GM18526 (cell line): ENCODE measurements around the gene CPNE4.

Source experiments
- POLR2A ChIP-seq: IDR thresholded peaks from 3 replicates; pipeline ENCODE4 v1.6.1; 2011; ENCODE audit not compliant: insufficient read length; ENCODE audit errors: extremely low read depth

CPNE4 gene

DNA sequence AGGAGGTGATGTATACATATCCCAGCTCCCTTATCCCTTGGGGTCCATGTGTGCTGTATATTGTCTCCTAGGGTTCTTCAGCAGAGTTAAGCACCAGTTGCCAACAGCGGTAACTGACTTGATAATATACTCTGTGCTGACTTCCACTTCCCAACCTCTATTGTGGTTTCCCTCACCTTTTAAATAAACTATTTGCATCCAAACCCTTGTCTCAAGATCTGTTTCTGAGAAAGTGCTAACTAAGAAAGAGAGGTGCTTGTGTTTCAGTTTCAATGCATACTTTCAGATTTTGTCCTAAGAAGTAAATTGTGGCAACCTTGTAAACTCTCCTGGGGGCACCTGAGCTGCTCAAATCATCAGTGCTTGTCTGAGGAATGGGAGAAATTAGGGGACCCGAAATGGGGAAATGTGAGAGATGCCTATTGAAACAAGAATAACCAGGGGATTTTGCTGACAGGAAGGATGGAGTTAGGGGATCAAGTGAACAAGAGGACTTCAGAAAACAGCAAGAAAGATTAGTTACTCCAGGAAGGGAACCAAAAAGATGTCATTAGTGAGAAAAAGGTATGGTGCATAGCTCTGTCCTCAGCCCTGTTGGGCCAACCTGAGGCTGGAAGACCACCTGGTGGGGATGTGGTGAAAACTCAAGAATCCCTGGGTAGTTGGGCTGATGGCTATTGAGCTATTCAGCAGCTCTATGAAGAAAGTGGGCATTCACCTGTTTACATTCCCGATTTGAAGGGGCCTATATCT is 481.1 kb downstream of the CPNE4 start:
- TF ChIP-seq POLR2A, result no peak

GRCh38 chr3:131551761-131552160 is 483.1 kb downstream of the CPNE4 start:
- TF ChIP-seq POLR2A, result no peak

DNA sequence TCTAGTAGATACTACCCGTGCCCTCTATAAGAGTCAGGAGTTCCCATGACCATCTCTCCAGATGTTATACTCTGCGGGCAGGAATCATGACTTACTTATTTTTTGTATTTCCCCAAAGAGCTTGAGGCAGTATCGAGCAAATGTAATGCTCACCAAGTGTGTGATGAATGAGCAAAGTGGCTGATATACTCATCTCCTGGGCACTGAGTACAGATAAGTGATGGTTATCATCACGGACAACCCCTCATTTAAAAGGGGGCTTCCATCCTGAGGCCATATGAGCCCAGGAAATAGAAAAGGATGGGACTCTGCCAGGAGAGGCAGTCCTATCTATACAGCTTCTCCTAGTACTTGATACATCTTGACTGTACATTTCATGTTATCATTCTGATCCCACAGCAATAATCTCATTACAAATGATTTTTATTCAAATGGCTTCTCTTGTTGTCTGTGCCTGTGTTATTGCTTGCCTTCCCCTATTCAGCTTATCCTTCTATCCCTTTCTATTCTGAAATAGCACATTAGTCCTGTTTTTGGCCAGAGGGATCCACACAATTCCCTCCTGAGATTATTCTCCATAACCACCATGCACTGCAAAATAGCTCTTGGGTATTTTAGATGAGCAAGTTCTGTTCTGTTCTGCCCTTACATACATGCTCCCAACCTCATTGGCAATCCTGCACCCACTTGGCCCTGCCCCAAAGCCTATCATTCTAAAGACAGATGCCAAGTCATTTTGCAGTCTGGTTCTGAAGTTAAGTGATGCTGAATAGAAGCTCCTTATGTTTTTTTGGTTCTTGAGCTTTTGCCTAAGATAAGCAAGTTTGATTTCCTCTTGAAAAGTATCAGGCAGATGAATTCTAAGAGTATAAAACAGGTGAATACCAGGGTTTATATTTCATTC is 484.0 kb downstream of the CPNE4 start:
- no peak for TF ChIP-seq POLR2A

GRCh38 chr3:131549340-131549739 is 485.5 kb downstream of the CPNE4 start:
- TF ChIP-seq POLR2A, result no peak

DNA sequence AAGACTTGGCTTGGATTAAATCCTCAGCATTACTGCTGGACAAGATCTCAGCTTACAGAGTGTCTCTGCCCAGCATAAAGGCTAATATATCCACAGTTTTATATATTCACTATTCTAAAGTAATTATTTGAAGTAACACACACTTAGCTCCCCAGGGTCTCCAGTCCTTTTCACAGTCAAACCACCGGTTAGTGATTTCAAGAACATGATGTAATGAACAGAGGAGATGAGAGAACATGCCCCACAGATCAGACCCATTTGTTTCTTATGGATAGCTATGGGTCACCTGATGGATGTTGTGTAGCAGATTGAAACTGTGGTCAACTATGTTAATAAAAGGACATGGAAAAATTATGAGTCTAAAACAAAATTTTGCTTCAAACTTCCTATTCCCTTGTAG is 487.2 kb downstream of the CPNE4 start:
- TF ChIP-seq POLR2A, result no peak

GRCh38 chr3:131546441-131546840 is 488.4 kb downstream of the CPNE4 start:
- no peak for TF ChIP-seq POLR2A

GRCh38 chr3:131544557-131544956 is 490.3 kb downstream of the CPNE4 start:
- no peak for TF ChIP-seq POLR2A

GRCh38 chr3:131543714-131544113 is 491.1 kb downstream of the CPNE4 start:
- no peak for TF ChIP-seq POLR2A

GRCh38 chr3:131541288-131541687 is 493.5 kb downstream of the CPNE4 start:
- TF ChIP-seq POLR2A, result no peak

DNA sequence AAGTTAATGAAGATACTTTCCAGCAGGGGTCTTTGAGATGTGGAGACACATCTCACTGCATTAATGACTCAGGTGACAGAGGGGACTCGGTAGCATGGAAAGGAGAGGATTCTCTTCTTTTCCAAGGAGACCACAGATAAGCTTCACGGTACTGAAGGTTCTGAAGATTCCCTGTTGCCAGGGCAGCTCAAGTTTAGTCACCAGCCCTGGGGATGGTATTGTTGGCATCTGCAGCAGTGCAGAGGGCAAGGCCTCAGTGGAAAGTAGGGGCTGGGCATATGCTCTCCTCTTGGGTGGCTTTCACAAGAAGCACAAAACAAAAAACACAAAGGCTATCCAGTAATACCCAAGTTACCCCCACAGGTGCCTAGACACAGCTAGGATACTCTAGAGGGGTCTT is 494.0 kb downstream of the CPNE4 start:
- TF ChIP-seq POLR2A, result no peak

DNA sequence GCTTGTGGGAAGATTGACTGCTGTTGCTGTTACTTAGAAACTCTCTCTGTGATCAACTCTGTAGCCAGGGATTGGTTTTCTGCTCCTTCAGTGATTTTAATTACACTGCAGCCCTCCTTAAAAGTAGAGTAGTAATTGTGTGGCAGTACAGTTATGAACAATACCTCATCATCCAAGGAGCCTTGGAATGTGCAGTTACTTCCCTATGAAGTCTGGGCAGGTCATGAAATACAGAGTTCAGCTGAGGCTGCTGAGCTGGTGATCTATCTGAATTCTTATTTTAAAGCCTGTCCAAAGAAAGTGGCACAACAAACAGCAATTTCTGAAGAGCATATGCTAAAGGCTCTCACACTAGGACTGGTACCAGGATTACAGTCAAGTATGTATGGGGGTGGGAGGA is 494.7 kb downstream of the CPNE4 start:
- no peak for TF ChIP-seq POLR2A

DNA sequence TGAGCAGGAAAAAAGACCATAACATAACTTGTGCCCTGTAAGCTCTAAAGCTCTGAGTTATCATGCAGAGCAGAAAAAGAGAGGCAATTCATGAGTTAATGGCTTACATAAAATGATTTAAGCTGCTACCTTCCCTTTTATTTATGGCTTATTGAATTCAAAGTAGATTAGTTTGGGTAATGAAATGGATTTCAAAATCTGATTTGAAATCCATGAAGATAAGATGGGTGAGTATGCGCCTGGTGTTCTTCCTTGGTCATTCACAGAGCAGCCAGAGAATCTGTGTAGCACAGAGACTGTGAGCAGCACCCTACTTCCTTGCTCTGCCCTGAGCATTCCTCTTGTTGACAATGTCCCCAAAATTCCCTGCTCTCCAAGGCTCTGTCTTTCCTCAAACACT is 495.8 kb downstream of the CPNE4 start:
- TF ChIP-seq POLR2A, result no peak

DNA sequence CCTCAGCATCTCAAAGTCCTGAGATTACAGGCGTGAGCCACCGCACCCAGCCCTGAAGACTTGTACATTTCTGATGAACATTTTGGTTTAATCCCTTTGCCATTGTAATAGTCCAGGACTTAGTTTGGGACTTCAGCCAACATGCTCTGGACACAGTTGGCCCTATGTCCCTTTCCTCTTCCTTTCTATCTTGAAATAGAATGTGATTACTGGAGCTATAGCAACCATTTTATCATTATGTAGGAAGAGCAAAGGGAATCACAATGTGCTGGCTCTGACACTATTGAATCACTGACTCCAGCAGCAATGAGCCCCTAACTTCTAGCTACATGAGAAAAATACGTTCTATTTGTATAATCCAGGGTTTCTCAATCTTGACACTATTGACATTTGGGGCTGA is 497.3 kb downstream of the CPNE4 start:
- no peak for TF ChIP-seq POLR2A

DNA sequence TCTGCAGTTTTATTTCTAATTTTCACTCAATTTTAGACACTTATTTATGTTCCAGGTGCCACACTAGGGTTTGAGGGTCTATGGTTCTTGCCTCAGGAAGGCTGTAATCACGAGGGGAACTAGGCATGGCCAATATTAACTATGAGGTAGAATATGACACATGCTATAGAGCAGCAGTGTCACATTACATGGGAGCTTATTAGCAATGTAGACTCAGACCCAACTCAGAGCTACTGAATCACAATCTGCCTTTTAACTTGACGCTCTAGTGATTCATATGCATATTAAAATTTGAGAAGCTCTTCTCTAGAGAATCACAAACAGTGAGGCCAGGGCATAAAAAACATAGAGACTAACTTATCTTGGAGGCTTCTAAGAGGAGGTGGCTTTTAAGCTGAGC is 499.2 kb downstream of the CPNE4 start:
- no peak for TF ChIP-seq POLR2A

DNA sequence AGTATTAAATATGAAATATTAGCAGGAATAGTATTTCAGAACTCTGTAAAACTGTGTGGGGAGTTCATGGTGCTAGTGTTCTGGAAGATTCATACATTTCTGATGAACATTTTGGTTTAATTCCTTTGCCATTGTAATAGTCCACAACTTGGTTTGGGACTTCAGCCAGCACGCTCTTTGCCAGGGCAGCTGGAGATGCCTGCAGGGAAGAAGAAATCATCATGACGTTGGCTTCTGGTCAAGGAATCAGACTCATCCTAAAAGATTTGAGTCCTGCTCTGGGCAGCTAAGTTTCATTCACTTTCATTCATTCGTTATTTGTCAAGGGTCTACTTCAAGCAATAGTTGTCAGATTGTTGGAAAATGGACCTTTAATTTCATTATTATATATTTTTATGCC is 499.7 kb downstream of the CPNE4 start:
- no peak for TF ChIP-seq POLR2A

DNA sequence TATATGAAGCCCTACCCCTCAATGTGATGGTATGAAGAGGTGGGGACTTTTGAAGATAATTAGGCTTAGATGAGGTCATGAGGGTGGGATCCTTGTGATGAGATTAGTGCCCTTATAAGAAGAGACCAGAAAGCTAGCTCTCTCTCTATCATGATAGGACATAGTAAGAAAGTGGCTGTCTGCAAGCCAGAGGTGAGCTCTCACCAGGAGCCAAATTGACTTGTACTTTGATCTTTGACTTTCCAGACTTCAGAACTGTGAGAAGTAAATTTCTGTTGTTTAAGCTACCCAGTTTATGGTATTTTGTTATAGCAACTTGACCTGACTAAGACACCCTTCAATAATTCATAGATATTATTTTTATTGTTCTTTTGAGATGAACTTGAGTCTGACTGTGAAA is 502.2 kb downstream of the CPNE4 start:
- TF ChIP-seq POLR2A, result no peak
